ENCODE measurements around the gene VAMP2. TPM values are rescaled to one million over a fixed set of nuclear protein-coding genes. Genes with fewer than 3 reads are reported as not detected.

Gene VAMP2
- total and polyA plus RNA-seq, 5 donors, result 50.2 to 74.9 (median 69.9) TPM

DNA sequence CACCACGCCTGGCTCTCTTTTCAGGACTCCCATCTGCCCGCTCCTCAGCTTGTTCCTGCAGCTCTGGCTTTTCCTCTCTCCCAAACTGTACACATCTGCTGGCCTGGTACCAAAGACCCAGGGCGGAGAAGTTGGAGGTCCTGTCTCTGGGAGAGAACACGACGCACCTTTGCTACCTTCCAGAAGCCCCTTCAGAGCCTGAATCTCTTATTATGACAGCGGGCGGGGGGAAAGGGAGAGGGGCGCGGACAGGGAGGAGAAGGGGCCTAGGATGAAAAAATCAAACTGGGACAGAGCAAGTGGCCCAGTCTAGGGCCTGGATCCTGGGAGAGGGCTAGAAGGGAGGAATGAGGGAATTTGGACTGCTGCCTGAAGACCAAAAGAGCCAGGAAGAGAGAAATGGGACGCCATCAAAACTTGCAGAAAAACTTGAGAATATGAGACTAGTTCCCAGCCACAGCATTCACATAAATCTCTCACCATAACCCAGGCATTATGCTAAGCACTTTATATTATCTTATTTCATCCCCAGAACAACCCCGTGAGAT, 8.1 kb downstream of the VAMP2 start:
- Histone ChIP-seq H3K4me3 (ENCODE audit: low read length) (peak overlapping the region; percentile 96), H3K9me3 (ENCODE audit: control insufficient read depth, low read length) (no peaks in the 10 kb centered on the region), H3K27me3 (ENCODE audit: control insufficient read depth, insufficient read depth) (no peaks in the 10 kb centered on the region), H3K4me1 (ENCODE audit: control insufficient read depth, insufficient read depth, low read length) (peaks cover 19% of the 10 kb centered on the region), H3K27ac (ENCODE audit: low read length) (peak overlapping the region; percentile 100)
- 17% methylated on average over 11 of the region's 11 CpGs for WGBS
- no peak for ATAC-seq
- DNase-seq, result no peak
- intact Hi-C loops (cut with DNase I), result no loop called here

DNA sequence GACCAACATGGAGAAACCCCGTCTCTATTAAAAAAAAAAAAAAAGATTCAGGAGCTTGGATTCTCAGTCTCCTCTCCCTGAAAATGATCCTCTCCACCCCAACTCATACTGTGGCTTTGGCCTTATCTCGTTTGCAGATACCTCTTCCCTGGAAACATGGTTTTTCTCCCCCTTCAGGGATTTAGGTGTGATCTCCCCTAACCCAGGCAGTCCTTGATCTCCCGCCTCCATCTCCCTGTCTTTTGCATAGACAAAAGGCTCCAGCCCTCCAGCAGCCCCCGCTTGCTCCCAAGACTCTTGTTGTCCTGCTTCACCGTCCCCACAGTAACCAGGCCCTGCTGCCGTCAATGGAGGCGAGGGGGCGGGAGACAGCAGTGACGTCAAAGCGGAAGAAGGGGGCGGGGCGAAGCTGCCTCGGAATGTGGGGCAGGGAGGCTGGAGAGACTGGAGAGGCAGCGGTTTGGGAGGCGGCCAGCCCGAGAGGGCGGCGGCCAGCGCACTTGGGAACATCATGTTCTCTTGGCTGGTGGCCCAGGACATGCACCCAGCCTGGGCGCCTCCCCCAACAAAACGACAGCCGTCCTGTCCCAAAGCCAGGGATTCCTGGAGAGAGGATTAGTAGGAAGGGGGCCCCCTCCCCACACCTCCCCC, 8.7 kb downstream of the VAMP2 start:
- ATAC-seq (peak; percentile 66 to 69), DNase-seq (peak; percentile 100)
- Histone ChIP-seq H3K27ac (ENCODE audit: low read length) (peak overlapping the region; percentile 100), H3K4me3 (ENCODE audit: low read length) (peak overlapping the region; percentile 96), H3K9me3 (ENCODE audit: control insufficient read depth, low read length) (no peaks in the 10 kb centered on the region), H3K4me1 (ENCODE audit: control insufficient read depth, insufficient read depth, low read length) (peaks cover 19% of the 10 kb centered on the region), H3K27me3 (ENCODE audit: control insufficient read depth, insufficient read depth) (no peaks in the 10 kb centered on the region)
- WGBS, result under 1% methylated on average over 22 of the region's 22 CpGs
- intact Hi-C loops (cut with DNase I), result no loop called here

DNA sequence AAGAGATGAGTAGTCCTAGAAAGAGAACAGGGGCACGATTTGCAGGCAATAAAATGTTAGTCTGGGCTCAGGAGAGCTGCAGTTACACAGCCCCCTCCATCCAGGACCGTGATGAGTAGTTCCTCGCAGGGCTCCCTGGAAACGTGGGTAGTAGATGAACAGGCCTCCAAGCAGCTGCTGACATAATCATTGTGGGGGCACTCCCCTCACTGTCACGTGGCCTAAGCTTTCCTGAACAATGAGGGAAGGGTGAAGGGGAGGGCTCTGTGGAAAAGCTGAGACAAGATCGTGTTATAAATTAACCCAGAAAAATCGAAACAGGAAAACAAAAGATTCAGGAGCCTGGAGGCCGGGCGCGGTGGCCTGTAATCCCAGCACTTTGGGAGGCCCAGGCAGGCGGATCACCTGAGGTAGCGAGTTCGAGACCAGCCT, 9.2 kb downstream of the VAMP2 start:
- H3K27ac ChIP-seq (ENCODE audit: low read length), result peak overlapping the region; percentile 100
- H3K4me1 ChIP-seq (ENCODE audit: control insufficient read depth, insufficient read depth, low read length), result peaks cover 19% of the 10 kb centered on the region
- peak overlapping the region; percentile 38 for H3K4me3 ChIP-seq (ENCODE audit: low read length)
- peak; percentile 81 to 89 (median 89) for DNase-seq
- peak; percentile 4 to 49 for ATAC-seq
- WGBS, result 18% methylated on average over 13 of the region's 13 CpGs
- H3K9me3 ChIP-seq (ENCODE audit: control insufficient read depth, low read length), result no peaks in the 10 kb centered on the region
- intact Hi-C loops (cut with DNase I), result no loop called here
- H3K27me3 ChIP-seq (ENCODE audit: control insufficient read depth, insufficient read depth), result no peaks in the 10 kb centered on the region

DNA sequence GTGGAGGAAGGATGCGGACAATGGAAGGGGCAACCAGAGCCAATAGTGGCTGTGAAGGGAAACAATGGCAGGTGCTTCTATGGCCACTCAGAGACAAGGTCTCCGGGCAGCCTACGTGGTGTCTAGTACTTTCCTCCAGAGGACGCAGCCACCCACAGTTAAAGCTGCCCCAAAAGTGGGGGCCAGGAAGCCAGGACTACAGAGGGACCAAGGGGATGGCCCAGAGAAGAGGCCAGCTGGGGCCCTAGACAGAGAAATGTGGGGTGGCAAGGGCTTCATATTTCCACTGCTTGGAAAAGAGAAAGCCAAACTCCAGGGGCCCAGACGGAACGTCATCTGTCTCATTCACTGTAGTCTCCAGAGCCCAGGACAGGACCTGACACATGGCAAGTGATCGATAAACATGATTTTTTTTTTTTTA, 9.7 kb downstream of the VAMP2 start:
- DNase-seq (peak in 1 of 3 donors; percentile 44), ATAC-seq (no peak)
- Histone ChIP-seq H3K27me3 (ENCODE audit: control insufficient read depth, insufficient read depth) (no peaks in the 10 kb centered on the region), H3K4me1 (ENCODE audit: control insufficient read depth, insufficient read depth, low read length) (peaks cover 19% of the 10 kb centered on the region), H3K27ac (ENCODE audit: low read length) (peak overlapping the region; percentile 100), H3K4me3 (ENCODE audit: low read length) (peak overlapping the region; percentile 15), H3K9me3 (ENCODE audit: control insufficient read depth, low read length) (no peaks in the 10 kb centered on the region)
- WGBS, result 49% methylated on average over 7 of the region's 7 CpGs
- intact Hi-C loops (cut with DNase I), result no loop called here

DNA sequence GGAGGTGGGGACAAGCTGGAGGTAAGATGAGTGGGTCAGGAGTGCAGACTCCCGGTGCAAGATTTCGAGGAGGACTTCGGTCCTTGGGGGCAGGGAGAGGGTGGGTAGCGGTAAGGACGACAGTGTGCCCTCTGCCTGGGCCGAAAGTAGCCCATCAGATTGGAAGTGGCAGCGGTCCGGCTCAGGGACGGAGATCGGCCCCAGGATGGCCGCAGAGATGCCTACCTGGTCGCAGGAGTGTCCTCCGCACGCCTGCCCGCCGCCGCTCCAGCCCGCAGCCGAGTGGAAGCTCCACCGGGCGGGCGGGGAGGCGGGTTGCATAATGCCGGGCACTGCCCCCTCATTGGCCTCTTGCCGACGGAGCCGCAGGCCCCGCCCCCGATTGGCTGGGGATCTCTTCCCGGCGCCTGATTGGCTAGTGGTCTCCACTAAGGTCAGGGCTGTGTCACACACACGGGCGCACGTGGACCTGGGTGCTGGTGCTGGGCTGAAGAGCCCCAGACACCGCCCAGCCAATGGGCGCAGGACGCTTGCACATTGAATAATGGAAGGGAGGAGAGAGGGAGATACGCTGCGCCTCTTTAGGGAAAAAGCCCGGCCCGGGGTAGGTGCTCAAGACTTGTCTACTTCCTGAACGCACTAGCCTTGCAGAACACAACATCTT, 10.5 kb downstream of the VAMP2 start, which contains the start of gene PER1:
Gene PER1 (minus strand): TSS at position 293 of the 664 bp plus-strand sequence. CDS start 1,698 bp downstream, outside the sequence.
- Histone ChIP-seq H3K27me3 (ENCODE audit: control insufficient read depth, insufficient read depth) (no peaks in the 10 kb centered on the region), H3K27ac (ENCODE audit: low read length) (peak within 1 kb of the TSS; percentile 100), H3K4me1 (ENCODE audit: control insufficient read depth, insufficient read depth, low read length) (peaks cover 19% of the 10 kb centered on the region), H3K9me3 (ENCODE audit: control insufficient read depth, low read length) (no peaks in the 10 kb centered on the region), H3K4me3 (ENCODE audit: low read length) (peak within 1 kb of the TSS; percentile 65)
- intact Hi-C loops (cut with DNase I), result no loop called here
- DNase-seq (peak; percentile 98 to 99 (median 99)), ATAC-seq (peak; percentile 67 to 69)
- WGBS, result 1% methylated on average over 42 of the region's 42 CpGs

DNA sequence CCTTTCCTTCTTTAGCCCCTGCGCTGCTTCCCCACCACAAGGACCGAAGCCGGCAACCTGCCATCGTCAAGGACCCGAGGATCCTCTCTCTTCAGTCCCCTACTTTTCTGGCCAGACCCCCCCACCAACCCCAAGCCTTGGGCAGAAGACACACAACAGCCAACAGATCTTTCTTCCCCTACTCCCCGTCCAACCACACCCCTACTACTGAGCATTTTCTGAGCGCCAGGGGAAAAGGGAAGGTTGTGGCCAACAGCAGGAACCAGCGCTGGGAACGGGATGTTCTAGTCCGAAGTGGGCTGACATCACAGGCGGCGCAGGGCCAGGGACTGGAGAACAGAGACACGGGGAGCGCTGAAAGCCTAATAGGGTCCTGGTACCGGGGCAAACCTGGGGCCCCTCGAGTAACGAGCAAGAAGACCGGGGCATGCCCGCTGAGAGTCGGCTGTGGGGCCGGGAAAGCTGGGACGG, 11.1 kb downstream of the VAMP2 start:
- intact Hi-C loops (cut with DNase I), result no loop called here
- Histone ChIP-seq H3K27ac (ENCODE audit: low read length) (peak overlapping the region; percentile 100), H3K27me3 (ENCODE audit: control insufficient read depth, insufficient read depth) (no peaks in the 10 kb centered on the region), H3K4me3 (ENCODE audit: low read length) (peak overlapping the region; percentile 65), H3K9me3 (ENCODE audit: control insufficient read depth, low read length) (no peaks in the 10 kb centered on the region), H3K4me1 (ENCODE audit: control insufficient read depth, insufficient read depth, low read length) (peaks cover 19% of the 10 kb centered on the region)
- ATAC-seq, result peak; percentile 26 to 36
- DNase-seq, result peak; percentile 95 to 98 (median 97)
- WGBS, result under 1% methylated on average over 22 of the region's 22 CpGs

DNA sequence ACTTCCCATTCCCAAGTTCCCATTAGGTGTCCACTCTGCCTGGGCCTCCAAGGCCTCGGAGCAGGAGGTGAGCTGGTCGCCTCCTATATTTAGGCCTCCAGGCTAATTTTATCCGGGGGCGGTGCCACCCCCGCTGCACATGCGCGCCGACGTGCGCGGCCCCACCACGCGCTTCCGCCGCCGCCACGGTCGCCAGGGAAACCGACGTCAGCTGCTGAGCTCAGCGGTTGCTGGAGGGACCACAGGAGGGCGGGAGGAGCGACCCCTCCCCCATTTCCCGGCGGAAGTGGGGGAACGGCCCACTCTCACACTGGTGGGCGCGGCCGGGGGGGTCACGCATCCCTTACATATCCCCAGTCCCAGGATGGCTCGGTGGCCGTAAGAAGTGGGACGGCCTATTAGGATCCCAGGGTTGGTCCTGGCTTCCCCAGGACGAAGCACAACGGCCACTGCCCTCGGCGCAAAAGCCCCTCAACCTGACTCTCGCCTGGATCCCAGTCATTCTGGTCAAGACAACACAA, 11.6 kb downstream of the VAMP2 start:
- whole genome bisulfite sequencing, result under 1% methylated on average over 38 of the region's 38 CpGs
- Histone ChIP-seq H3K4me3 (ENCODE audit: low read length) (peak overlapping the region; percentile 65), H3K27ac (ENCODE audit: low read length) (peak overlapping the region; percentile 100), H3K27me3 (ENCODE audit: control insufficient read depth, insufficient read depth) (no peaks in the 10 kb centered on the region), H3K4me1 (ENCODE audit: control insufficient read depth, insufficient read depth, low read length) (peaks cover 19% of the 10 kb centered on the region), H3K9me3 (ENCODE audit: control insufficient read depth, low read length) (no peaks in the 10 kb centered on the region)
- intact Hi-C loops (cut with DNase I), result no loop called here
- peak; percentile 41 to 49 for ATAC-seq
- DNase-seq, result peak; percentile 95 to 97 (median 97)

DNA sequence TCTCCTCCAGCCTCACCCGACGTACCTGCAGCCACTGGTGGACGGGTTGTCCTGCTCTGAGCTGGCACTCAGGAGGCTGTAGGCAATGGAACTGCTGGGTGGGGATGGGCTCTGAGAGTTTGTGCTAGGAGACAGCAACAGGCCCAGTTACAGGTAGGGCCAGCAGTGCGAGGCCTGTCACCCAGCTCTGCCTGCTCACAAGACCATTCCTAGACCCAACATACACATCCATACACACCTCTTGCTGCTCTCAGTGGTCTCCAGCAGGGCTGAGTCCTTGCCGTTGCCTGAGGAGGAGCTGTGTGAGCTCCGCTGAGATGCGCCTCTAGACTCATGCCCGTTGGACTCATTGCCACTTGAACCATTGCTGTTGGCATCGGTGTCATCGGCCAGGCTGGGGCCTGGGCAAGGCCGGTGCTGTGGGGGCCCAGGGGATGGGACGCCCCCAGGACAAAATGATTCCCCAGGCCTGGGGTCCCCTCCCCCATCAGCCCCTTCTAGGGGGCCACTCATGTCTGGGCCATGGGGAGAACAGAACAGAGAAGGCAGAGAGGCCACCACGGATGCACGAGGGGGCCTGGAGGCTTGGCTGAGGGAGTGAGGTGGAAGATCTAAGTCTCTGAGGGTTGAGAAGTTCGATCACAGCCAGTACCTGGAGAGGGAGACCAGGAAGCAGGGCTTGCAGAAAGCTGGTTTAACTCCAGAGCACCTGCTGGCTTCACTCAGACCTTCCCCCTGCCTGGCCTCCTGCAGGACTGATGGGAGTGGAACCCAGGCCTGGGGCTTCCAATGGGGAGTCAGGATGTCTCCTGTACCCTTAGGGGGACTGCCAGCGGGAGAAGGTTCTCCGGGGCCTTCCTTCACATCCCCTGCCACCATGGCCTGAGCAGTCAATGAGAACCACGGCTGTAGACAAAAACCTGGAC, 12.3 kb downstream of the VAMP2 start:
- H3K27me3 ChIP-seq (ENCODE audit: control insufficient read depth, insufficient read depth), result no peaks in the 10 kb centered on the region
- intact Hi-C loops (cut with DNase I), result no loop called here
- ATAC-seq (no peak), DNase-seq (peak; percentile 36 to 71 (median 60))
- peak overlapping the region; percentile 65 for H3K4me3 ChIP-seq (ENCODE audit: low read length)
- peak overlapping the region; percentile 100 for H3K27ac ChIP-seq (ENCODE audit: low read length)
- peaks cover 19% of the 10 kb centered on the region for H3K4me1 ChIP-seq (ENCODE audit: control insufficient read depth, insufficient read depth, low read length)
- no peaks in the 10 kb centered on the region for H3K9me3 ChIP-seq (ENCODE audit: control insufficient read depth, low read length)
- 63% methylated on average over 18 of the region's 18 CpGs for WGBS

DNA sequence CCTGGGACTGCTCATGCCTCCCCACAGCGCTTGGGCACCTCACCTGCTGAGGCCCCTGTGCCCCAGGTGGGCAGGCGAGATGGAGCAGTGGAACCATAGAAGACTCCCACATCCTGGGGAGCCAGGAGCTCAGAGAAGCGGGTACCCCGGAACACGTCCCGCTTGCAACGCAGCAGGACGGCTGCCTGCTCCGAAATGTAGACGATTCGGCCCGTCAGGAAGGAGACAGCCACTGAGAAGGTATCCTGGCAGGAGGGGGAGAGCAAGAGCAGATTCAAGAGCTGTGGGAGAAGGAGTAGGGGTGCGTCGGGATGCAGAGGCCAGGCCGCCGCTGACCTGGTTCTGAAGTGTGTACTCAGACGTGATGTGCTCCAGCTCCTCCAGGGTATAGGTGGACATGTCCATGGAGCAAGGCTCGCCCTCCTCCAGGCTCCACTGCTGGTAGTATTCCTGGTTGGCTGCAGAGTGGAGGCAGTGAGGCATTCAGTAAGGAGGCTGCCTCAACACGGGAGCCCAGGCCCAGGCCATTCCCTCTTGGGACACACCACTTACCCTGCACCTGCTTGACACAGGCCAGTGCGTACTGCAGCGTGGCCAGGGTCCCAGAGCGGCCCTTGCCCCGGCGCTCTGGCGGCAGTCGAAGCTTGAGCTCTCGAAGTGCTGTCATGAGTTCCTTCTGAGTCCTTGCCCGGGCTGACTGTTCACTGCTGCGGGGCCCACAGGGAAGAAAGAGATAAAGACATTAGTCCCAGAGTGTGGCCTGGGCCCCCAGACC, 13.1 kb downstream of the VAMP2 start:
- peaks cover 19% of the 10 kb centered on the region for H3K4me1 ChIP-seq (ENCODE audit: control insufficient read depth, insufficient read depth, low read length)
- peak in 2 of 3 donors; percentile 55 to 56 for DNase-seq
- H3K4me3 ChIP-seq (ENCODE audit: low read length), result no peak overlapping the region
- 89% methylated on average over 29 of the region's 29 CpGs for WGBS
- peak overlapping the region; percentile 100 for H3K27ac ChIP-seq (ENCODE audit: low read length)
- no peak for ATAC-seq
- no peaks in the 10 kb centered on the region for H3K9me3 ChIP-seq (ENCODE audit: control insufficient read depth, low read length)
- H3K27me3 ChIP-seq (ENCODE audit: control insufficient read depth, insufficient read depth), result no peaks in the 10 kb centered on the region
- intact Hi-C loops (cut with DNase I), result loop anchor here in 1 of 4 donors (10.0 kb wide), 1 partner anchor 305 kb away; no protein-coding TSS in a partner anchor

Data from right cardiac atrium (tissue), 5 donors.